Osteoblast (primary cell): ENCODE results near the gene TM4SF18. TPM values are rescaled to one million over a fixed set of nuclear protein-coding genes. Genes with fewer than 3 reads are reported as not detected.
A peak's percentile ranks its signal among the peaks of the same experiment; 100 is the strongest.

ENCODE experiments used
- DNase-seq: peaks from one replicate; pipeline ENCODE4 v3.0.0; 2011; ENCODE audit warnings: low spot score, mixed read lengths; ENCODE audit not compliant: insufficient read length; ENCODE audit errors: missing footprints
- H2AFZ ChIP-seq: 2 replicates; pipeline ENCODE4 v1.6.0; 2011; ENCODE audit warnings: mild to moderate bottlenecking, low read length
- H3K27ac ChIP-seq: 2 replicates; pipeline ENCODE4 v1.5.1; 2011; ENCODE audit warnings: mild to moderate bottlenecking, low read depth, low read length, moderate library complexity
- H3K27me3 ChIP-seq: 2 replicates; pipeline ENCODE4 v1.6.0; 2012; ENCODE audit warnings: mild to moderate bottlenecking, control low read depth, inconsistent platforms, low read length, moderate library complexity; ENCODE audit not compliant: insufficient read depth
- H3K36me3 ChIP-seq: 2 replicates; pipeline ENCODE4 v1.5.1; 2011; ENCODE audit warnings: mild to moderate bottlenecking, low read length, control low read depth, moderate library complexity; ENCODE audit not compliant: insufficient read depth
- H3K4me1 ChIP-seq: 2 replicates; pipeline ENCODE4 v1.5.1; 2011; ENCODE audit warnings: mild to moderate bottlenecking, low read length, control low read depth, moderate library complexity; ENCODE audit not compliant: insufficient read depth
- H3K4me2 ChIP-seq: 2 replicates; pipeline ENCODE4 v1.6.0; 2011; ENCODE audit warnings: mild to moderate bottlenecking, low read length; ENCODE audit not compliant: insufficient read depth
- H3K4me3 ChIP-seq: fragments of 200-600 bp; sonication (generic); 3 replicates; pipeline ENCODE4 v1.5.1; 2012; ENCODE audit warnings: mild to moderate bottlenecking, low read length, inconsistent platforms; ENCODE audit not compliant: insufficient read depth
- H3K79me2 ChIP-seq: 2 replicates; pipeline ENCODE4 v1.6.0; 2012; ENCODE audit warnings: mild to moderate bottlenecking, low read length, control low read depth, inconsistent platforms; ENCODE audit not compliant: insufficient read depth
- H3K9me3 ChIP-seq: 2 replicates; pipeline ENCODE4 v1.5.1; 2011; ENCODE audit warnings: low read depth, low read length, control low read depth
- H4K20me1 ChIP-seq: 2 replicates; pipeline ENCODE4 v1.6.0; 2012; ENCODE audit warnings: mild to moderate bottlenecking, low read length, control low read depth; ENCODE audit not compliant: insufficient read depth
- CTCF ChIP-seq: IDR thresholded peaks from 2 replicates; pipeline ENCODE4 v1.5.1; 2011; ENCODE audit warnings: mild to moderate bottlenecking, low read depth, low read length, moderate library complexity; ENCODE audit errors: extremely low read depth
- total RNA-seq: library from RNA; depleted of rRNA; stranded (reverse); fragments of >200 nt; gene quantifications from 2 replicates; pipeline ENCODE4 v1.2.3, GENCODE V29; 2012

The TM4SF18 gene
- total RNA-seq, 1 donor = not detected

DNA sequence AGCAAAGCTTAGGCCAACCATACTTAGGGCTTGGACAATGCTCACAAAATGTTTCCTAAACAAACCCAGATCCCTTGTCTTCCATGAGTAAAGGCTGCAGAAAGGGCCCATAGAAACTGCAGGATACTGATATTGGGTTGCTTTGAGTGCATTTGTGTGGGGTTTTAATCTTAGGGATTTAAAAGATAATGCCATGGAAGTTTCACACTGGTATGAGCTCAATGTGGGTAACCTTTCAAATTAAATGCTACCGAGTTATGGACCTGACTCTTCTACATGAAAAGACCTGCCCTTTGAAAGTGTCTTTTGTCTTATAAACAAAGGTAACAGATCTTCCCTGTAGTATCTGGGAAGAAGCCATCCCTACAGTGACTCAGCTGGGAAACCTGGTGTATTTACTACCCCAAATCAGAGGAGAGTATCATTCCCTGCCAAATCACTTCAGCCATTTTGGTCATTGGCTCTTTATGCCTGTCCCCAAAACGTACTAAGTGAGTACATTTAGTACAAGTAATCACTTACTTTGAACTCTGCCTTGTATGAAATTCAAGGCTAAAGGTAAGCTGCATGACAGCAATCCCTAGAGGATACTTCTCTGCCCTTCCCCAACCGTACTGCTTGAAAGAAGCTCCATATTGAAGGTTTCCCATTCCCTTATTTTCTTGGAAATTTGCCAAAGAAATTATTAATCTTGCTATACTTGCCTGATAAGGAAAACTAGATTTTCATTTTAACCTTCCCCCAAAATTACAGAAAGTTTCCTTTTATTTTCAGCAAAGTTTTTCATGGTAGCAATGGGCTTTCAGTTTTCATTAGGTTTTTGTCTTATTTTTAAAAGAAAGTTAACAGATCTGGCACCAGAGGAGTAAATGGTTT, 36.8 kb upstream of the TM4SF18 start:
- Histone ChIP-seq H3K4me1 (peaks cover 49% of the 10 kb centered on the region), H3K79me2 (peaks cover 8% of the 10 kb centered on the region), H3K4me2 (no peak overlapping the region), H3K36me3 (peaks cover 59% of the 10 kb centered on the region), H3K9me3 (no peaks in the 10 kb centered on the region), H4K20me1 (no peaks in the 10 kb centered on the region), H3K4me3 (no peak overlapping the region), H3K27me3 (no peaks in the 10 kb centered on the region), H3K27ac (peak overlapping the region; percentile 25), H2AFZ (no peak overlapping the region)
- no peak for DNase-seq
- no peak for TF ChIP-seq CTCF

GRCh38 chr3:149368674-149369497, 35.5 kb upstream of the TM4SF18 start:
- H3K79me2 ChIP-seq = peaks cover 2% of the 10 kb centered on the region
- no peaks in the 10 kb centered on the region for H3K9me3 ChIP-seq
- peak overlapping the region; percentile 15 for H3K27ac ChIP-seq
- H3K36me3 ChIP-seq = peaks cover 45% of the 10 kb centered on the region
- H3K4me2 ChIP-seq = no peak overlapping the region
- TF ChIP-seq CTCF = no peak
- H3K4me1 ChIP-seq = peaks cover 35% of the 10 kb centered on the region
- no peak overlapping the region for H3K4me3 ChIP-seq
- no peak for DNase-seq
- no peaks in the 10 kb centered on the region for H4K20me1 ChIP-seq
- H2AFZ ChIP-seq = no peak overlapping the region
- no peaks in the 10 kb centered on the region for H3K27me3 ChIP-seq

GRCh38 chr3:149368201-149368673, 34.8 kb upstream of the TM4SF18 start:
- no peaks in the 10 kb centered on the region for H3K9me3 ChIP-seq
- no peak overlapping the region for H3K4me2 ChIP-seq
- H3K27ac ChIP-seq = peak overlapping the region; percentile 15
- DNase-seq = no peak
- no peak for TF ChIP-seq CTCF
- H3K4me1 ChIP-seq = peaks cover 29% of the 10 kb centered on the region
- peaks cover 2% of the 10 kb centered on the region for H3K79me2 ChIP-seq
- no peaks in the 10 kb centered on the region for H3K27me3 ChIP-seq
- no peak overlapping the region for H2AFZ ChIP-seq
- peaks cover 41% of the 10 kb centered on the region for H3K36me3 ChIP-seq
- H3K4me3 ChIP-seq = no peak overlapping the region
- no peaks in the 10 kb centered on the region for H4K20me1 ChIP-seq
